NCI-H1436 treated with DMSO at 0.1 percent for 48 hours (cell line): ENCODE results near the gene METTL1.
"Not testable (repeated sequence)": the region's sequence is repeated elsewhere in the genome, so short reads cannot be mapped to it uniquely, and the experiment has no call there.

Experiments used
- DNase-seq: peaks from one replicate; lab custom pipeline; 2025; lab: John Stamatoyannopoulos, UW

The METTL1 gene

DNA sequence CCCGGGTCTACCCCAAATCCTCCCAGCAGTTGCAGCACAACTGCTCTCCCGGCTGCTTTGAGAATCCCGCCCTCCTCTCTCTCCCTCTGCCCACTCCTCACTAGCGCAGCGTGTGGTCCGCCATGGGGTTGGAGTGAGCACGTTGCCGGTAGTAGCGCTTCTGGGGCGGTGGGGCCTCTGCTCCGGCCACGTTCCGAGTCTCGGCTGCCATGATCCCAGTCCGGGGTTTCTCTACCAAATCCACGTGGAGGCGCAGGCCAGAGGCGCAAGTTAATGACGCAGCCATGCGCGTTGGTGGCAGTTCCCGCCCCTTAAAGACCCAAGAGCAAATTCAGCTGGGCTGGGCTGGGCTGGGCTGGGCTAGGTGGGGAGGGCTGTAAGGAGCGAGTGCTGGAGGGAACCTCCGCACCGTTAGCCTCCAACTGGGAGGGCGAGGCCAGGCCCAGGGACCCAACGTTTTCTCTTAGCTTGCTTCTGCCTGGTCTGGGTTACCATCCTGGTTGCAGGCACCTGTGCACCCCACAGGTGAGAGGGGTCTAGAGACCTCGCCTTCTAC lies at the start of gene METTL1:
METTL1 (minus strand) TSS at position 233 of the 556 bp plus-strand sequence; CDS start at position 211, 22 bp downstream.
- peak; percentile 58 for DNase-seq

DNA sequence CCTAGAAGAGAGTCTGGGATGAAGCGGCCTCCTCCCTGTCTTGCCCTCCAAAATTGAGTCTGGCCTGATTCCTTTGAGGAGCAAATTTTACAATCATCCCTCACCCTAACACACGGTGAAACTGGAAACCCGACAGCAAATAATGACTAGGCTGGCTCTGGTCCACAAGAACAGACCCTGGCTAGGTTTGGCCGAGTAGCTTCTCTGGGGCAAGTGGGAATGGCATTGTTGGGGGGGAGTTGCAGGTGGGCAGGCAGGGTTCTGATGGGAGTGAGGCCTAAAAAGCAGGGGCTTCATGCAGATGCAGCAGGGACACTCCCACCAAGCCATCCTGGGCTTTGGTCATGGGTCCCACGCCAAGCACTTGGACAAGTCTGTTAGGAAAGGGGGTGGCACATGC lies 49.1 kb upstream of the METTL1 start:
- DNase-seq = not testable (repeated sequence)

DNA sequence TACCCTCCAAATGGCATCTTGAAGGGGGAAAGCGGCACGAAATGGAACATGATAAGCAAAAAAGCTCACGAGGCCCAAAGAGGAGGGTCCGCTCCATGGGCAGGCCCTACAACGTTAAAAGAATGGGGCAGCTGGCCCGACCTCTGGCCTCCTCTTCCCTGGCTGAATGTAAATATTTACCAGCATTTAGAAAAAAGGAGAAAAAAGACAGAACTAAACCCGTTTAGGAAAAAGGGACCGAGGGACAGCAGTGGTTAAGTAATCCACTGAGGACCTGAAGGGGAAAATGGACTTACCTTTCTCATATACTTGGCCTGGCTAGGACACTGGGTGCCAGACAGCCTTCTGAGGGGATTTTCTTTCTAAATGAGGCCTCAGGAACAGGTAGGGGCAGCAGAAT lies 48.2 kb upstream of the METTL1 start:
- not testable (repeated sequence) for DNase-seq

DNA sequence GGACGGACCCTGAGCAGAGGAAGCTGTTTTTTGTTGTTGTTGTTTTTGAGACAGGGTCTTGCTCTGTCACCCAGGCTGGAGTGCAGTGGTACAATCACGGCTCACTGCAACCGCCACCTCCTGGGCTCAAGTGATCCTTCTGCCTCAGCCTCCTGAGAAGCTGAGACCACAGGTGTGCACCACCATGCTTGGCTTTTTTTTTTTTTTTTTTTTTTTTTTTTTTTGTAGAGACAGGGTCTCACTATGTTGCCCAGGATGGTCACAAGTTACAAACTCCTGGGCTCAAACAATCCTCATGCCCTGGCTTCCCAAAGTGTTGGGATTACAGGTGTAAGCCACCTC lies 46.1 kb upstream of the METTL1 start:
- not testable (repeated sequence) for DNase-seq

DNA sequence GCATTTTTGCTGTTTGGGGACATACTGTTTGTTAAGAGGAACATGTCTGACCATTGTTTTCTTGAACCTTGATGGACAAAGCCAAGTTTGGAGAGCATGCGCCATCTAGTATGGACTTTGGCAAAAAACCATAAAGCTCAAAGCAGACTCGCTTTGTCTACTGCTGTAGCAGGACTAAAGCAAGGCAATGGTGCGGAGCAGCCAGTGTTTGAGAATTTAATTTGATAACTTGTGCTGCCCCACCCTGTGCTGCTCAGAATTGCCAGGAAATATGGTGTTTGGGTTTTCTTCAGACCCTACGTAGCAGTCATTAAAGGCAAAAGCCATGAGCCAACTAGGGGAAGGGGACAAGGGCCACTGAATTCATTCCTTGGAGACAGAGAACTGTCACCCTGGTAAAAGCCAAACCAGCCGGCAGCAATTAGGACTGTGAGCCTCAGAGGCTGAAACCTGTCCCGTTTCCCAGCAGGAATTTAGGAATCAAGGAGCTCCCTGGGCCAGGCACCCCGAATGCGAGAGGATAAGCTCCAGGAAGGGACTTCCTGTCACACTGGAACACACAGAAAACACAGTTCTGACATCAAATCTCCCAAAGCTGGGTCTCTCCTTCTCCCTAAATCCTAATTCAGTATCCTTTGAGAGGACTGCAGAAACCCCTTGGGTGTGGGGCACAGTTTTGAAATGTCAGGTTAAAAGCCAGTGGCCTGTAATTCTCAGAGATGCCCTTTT lies 45.5 kb upstream of the METTL1 start:
- DNase-seq = no peak

DNA sequence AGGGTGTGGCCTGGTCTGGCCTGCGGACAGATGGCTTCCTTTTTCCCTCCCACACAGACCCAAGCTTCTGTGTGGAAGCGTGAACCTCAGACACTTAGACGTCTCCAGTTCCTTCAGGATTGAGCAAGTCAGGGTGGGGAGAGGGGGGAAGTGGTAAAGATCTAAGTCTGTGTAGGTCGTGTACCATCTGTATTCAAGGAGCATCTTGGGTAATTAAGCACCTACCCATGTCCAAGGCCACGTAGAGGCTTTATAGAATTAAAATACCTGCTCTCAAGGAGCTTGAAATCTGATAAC lies 44.9 kb upstream of the METTL1 start:
- DNase-seq = no peak

DNA sequence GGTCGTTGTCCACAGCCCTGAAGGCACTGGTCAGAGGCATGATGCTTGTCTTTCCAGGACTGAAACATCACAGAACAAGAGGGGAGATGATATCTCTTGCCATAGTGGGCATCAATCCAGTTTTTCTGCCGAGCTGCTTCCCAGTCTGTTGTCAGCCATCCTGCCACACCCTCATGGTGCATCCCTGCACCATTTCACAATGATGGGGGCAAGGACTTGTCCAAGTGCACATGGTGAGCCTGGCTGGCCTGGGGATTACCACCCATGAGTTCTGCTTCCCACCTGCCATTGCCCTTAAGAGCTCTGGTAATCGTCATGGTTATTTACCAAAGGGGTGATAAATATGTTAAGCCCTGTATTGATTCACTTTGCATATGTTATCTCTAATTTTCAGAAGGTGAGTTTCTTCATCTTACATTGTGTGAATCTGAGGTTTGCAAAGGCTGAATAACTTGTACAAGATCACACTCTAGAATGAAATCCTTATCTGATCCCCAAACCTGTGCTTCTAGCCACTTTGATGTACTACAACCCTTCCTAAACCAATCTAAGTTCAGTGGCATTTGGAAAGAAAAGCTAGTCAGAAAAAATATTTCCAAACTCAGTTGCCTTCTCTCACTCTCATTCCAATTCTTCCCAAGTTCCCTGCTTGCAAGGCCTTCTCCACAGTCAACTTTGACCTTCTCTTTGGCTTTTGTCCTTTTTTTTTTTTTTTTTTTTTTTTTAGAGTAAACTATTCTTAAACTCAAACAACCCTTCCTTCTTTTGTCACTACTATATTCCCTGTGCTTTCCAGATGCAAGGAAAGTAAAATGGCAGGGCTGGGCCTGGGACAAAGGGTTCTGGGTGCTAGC lies 44.3 kb upstream of the METTL1 start:
- no peak for DNase-seq

DNA sequence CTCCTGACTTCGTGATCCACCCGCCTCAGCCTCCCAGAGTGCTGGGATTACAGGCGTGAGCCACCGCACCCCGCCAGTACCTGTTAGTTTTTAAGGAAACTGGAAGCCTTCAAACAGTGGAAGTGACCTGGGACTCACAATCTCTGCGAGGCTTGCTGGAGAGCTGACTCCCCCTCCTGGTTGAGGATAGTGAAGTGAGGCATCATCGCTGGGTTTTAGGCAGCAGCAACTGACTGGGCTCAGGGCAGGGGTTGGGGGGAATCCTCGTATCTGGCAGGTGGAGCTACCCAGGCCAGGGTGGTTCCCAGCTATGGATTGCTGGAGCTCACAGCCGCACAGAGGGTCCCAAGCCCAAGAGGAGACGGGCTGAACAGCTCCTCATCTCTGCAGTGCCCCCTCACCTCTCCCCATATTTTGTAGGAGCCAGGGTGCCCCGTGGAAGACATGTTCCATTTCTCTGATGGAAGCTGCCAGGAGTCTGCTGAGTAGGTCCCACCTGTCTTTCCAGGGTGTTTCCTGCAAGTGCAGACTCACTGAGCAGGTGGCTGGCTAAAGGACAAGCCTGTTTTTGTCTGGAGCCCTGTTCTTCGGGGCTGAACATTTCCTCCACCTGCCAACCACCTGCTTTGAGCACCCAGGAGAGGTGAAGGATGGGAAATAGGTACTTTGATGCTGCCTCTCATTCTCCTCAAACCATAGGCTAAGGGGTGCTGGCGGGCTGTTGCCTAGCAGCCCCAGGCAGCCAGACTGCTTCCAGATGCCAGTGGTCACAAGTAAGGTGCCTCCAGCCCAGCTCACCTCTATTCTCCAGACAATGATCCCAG lies 43.5 kb upstream of the METTL1 start:
- DNase-seq = peak; percentile 30

DNA sequence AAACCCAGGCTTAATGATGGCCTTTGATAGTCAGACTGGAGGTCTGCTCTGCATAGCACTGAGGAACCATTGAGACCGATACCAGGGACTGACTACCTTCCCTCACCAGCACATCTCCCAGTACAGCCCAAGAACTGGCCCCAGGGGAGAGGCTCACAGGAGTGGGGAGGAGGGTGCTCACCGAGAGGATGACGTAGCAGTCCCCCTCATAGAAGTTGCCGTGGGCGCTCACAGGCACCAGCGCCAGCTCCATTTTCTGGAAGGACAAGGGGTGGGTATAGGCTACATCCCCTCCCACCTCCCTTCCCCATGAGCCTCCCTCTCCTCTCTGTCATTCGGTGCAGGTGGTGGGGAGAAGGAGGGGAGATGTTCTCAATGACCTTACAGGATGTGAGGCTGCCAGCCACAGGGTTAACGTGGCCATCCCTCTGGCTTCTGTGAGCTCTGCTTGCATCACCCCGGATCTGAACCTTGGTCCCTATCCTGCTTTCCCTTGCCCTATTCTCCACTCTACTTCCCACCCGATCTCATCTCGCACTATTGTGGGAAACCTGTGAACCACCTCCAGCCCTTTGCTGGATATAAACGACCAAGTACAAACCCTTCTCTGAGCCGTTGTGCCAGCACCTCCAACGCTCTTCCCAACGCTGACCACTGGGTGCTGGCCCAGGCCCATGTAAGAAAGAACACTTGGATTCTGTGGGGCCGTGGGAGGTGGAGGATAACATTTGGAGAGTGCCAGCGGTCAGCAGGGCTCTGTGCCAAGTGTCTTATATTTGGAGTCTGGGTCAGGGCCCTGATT lies 42.3 kb upstream of the METTL1 start:
- DNase-seq = no peak

DNA sequence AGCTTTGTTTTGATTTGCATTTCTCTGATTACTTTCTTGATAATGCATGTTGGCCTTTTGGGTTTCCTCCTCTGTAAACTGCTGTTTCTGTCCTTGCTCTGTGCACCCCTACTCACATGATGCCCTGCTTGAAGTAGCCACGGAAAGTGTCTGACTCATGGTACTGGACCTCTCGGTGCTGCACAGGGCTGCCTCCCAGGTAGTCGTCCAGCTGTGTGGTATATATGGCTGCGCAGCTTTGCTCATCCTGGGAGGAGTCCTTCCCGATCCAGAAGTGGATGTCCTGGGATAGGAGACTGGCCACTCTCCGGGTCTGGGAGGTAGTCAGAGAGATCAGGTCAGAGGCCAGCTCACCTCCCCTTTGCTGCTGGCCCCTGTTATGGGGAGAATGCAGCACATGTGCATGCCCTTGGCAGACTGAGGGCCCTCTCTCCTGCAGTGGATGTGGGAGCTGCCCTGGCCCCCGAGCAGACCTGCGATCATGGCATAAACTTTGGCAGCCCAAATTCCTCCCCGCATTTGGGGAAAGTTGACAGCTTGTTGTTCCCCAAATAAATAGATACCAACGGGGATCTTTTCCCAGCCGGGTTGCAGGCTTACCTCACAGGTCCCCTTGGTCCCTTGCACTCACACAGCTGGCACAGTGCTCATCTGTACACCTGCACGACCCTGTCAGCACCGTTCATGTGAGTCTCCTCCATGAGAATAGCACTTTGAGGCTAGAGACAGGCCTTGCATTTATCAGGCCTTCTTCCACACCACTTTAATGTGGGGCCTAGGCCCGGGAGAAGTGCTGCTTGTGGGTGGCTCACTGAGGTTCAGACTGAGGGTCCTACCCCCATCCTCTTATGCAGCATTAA lies 41.4 kb upstream of the METTL1 start:
- no peak for DNase-seq

DNA sequence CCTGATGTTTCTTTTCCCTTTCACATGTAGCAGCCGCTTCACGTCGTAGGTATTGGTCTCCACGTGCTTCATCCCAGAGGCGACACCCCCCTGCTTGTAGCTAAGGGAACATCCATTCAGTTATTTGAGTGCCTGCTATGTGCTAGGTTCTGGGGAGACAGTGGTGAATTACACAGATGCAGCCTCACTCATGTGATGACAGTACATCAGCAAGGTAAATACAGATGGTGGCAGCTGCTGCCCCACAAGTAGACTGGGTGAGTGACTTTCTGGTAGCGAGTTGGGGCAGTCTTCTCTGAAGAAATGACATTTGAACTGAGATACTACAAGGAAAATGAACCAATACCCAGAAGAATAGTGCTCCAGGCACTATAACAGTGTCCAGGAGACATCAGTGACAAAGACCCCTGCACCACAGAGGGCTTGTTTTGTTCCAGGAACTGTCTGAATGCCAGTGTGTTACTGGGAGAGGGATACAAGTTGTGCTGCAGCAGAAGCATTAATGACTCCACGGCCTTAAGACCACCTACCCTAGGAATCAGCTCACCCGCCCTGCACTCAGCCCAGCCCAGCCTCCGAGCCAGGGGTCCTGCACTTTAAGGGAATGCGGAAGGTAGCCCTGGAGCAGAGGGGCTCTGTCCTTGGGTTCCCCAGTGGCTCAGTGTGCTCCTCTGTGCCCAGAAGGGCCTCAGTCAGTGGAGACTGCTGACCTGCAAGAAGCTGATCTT lies 39.3 kb upstream of the METTL1 start:
- DNase-seq = no peak

DNA sequence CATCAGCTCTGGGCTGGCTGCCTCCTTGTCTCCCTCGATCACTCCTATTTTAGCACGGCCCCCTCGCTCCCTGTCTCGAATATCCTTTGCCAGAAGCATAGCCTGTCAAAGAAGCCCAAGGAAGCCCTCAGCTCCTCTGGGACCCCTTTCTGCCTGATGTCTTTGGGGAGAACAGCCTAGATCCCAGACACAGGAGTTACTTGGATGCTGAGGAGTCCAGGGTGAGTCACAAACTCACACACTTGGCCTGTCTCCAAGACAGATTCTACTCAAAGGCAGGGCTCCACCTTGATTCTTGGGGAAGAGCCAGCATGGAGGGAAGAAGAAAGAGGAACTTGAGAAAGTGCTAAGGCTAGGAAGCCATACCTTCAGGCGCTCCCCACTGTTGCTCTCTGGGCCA lies 38.5 kb upstream of the METTL1 start:
- no peak for DNase-seq

DNA sequence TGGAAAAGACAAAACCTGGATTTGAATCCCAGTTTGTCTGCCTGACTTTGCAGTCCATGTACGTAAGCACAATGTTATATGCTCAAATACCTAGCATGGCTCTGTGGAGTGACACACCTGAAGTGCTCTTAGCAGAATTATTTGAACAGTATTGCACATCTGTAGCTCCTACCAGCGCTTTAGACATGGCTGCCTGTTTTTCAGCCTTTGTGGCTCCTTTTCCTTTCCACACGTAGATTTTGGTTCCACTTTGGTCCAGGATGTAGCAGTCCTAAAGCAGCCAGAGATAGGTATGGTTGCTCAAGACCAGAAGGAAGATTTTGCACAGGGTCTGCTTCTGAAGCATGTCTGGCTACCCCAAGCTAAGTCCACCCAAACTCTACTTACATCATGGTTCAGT lies 37.5 kb upstream of the METTL1 start:
- DNase-seq = no peak

DNA sequence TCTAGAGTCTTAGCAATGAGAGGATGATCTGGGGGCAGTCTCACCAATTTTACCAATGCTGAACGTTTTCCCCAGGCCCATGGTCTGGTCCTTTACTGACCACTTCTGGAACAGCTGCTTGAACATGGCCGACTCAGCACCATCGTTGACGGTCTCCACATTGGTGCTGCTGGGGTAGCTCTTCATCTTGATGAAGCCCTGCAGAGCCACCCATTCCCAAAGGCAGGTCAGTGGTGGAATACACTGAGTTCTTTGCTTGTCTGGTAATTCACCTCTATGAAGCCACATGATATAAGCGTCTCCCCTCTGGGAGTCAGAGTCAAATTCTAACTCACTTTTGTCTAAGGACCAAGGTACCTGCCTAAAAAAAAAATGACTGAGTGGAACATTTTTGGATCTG lies 36.4 kb upstream of the METTL1 start:
- DNase-seq = no peak

DNA sequence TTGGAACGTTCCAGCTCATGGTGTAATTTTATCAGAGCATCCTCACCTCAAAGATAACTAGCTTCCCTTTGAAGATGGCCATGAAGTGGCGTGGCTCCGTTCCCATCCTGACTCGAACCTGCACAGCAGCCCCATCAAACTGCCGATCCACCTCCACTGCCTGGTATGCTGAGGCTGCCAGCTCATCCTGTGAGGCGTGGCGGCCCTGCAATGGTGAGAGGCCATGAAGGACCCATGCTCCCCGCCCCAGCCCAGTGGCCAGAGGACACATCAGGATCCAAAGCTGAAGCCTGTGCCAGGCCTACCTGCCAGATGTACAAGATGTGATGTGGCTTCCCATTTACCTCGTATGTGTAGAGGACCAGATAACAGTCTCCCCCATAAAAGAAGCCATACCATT lies 35.4 kb upstream of the METTL1 start:
- no peak for DNase-seq

DNA sequence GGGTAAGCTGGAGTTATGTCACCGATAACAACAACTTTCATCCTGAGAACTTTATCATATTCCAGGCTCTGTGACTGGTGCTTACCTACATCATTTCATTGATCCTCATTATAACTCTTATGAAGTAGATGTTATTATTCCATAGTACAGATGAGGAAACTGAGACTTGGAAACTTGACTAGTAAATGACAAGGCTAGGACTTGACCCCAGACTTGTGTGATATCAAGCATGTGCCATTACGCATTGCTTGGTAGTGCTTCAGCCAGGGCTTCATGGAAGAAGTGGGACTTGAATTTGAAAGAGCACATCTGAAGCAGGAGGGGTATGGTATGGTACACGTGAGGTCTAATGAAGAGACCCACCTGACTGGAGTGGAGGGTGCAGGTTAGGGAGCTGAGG lies 34.8 kb upstream of the METTL1 start:
- no peak for DNase-seq

DNA sequence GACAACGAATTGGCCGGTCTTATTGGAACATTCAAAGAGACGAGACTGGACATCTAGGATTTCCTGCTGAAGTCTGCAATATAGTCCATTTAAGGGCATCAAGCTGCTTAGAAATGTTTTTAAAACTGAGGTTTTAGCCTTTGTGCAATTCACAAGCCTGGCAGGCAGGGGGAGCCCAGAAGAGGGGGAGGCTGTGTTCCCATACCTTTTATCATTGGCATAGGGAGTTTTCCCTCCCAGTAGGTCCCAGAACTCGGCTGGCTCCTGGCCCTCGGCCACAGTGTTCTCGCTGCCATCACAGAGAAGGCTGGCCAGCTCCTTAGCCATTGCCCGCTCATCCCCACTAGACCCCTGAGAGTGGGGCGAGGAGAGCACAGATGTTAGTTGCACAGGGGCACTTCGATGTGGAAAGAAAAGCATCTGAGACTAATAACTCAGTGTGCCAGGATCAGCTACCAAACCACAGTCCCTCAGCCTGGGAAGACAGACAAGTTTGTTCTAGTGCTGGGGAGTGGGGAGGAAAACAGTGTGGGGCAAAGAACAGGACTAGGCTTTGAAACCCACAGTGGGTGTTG lies 31.5 kb upstream of the METTL1 start:
- DNase-seq = peak; percentile 23

DNA sequence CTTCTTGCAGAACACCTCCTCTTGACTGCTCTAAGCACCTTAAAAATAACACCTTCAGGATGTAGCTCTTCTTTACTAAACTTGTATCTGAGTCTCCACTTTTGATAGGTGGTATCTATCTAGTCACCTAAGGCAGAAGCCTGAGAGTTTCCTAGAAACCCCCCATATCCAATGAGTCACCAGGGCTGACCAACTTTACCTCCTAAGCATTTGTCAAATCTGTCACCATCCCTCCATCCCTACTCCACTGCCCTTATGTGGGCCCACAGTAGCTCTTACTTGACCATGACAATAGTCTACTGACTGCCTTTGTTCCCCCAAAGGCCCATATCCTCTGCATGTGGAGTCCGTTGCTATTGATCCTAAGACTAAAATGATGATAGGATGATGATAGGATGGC lies 30.7 kb upstream of the METTL1 start:
- no peak for DNase-seq

DNA sequence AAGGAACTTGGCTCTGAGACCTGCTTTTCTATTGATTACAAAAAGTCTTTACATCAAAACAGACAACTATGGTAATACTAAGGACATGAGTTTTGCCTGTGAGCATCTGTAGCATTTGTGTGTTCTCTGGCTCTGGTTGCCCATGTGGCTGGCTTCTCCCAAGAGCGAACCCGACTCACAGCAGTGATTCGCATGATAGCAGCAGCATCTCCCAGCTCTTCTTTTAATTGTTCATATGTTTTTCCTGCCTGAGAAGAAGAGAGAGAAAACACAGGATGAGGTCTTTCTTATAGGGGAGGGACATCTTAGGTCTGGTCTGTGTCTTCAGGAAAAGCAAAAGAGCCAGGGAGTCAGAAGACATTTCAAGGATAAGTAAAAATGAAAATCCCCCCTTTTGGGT lies 29.1 kb upstream of the METTL1 start:
- no peak for DNase-seq

DNA sequence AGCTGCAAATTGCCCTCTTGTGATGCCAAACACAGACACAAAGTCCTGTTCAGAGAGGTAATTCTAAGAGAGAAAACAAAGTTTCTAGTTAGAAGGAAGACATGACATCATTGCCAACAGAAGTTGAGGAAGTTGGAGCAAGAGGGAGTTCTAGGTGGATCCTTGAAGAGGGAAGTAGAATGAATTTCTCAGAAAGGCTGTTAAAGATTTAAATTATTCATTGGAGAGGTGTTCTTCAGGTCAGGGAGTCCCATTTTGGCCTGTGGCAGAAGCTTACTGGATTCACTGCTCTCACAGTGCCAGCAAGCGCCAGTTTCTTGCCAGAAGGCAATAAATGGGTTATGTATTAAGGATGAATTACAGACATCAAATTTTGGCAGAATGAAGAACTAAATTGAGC lies 26.0 kb upstream of the METTL1 start:
- DNase-seq = no peak
